HG03103 (cell line): Measurements from ENCODE around the gene FREM2.

Experiments used
- ATAC-seq: cut with Tn5 transposase; IDR thresholded peaks from one replicate; pipeline ENCODE4 v1.9.1; 2021; ENCODE audit warnings: low read depth; ENCODE audit not compliant: unreplicated experiment

FREM2 gene

DNA sequence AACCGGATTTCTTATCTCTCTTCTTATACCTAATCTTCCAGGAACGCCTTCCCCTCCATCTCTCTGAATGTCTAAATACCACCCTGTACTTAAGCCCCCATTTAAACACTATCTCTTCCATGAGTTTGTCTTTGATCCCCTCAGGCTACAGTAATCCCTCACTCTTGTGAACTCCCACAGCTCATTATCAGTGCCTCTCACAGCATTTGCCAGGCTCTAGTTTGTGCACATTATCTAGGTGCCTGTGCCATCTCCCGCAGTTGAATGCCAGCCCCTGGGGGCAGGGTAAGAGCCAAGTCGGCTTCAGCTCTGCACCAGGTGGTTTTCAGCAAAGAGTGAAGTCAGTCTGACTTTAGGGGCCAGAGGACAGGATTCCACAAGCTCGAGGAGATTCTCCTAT, 71.4 kb downstream of the FREM2 start:
- no peak for ATAC-seq

DNA sequence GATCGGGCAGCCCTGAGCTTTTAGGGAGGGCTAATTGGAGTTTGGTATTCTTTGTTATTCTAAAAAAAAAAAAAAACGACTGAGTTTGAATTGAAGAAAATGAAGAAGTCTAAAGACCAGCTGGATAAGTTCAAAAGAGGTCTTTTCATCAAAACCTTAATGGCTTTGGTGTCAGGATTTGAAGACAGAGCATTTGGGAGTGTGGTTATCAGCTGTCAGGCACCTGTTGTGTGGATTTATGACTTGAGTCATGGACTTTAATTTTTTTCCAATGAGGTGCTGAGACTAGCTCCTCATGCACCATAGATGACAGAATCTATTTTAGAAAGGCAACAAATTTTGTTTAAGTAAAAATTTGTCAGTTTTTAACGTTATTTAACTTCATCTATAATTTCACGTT, 72.5 kb downstream of the FREM2 start:
- ATAC-seq = no peak

DNA sequence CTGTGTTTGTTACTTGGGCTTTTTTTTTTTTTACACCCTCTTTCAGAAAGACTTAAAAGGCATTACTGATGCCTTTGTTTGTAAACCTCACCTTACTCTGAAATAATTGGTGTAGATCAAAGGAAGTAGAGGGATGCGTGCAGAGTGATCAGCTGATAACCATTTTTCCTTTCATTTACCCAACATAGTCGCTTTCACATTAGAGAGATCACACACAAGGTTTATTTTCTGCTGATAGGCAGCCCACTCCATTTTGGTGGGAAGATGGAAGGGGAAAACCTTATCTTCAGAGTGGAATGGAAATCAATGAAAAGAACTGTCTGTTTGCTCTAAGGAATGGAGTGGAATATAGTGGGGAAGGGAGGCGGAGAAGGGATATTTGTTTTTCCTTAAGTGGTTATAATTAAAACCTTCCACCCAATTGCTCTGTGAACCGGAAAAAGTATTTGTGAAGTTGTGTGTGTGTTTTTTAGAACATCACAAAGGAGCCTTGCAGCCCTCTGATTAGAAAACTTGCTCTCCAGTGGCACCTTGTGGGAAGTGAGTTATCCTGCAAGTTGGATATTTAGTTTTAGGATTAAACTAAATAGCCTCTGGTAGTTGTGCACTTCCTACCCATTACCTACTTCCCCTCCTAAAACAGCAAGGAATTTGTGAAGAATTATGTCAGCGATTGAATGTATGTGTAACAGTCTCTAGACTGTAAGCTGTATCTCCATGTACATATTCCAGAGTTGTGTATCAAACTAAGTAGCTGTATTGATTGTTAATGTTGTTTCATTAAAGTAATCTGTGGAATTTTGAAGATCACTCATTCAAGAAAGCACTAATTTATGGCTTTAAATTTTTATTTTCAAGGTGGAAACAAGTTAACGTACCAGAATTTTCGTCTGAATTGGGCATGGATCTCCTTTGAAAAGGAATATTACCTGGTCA, 76.8 kb downstream of the FREM2 start:
- ATAC-seq = no peak

DNA sequence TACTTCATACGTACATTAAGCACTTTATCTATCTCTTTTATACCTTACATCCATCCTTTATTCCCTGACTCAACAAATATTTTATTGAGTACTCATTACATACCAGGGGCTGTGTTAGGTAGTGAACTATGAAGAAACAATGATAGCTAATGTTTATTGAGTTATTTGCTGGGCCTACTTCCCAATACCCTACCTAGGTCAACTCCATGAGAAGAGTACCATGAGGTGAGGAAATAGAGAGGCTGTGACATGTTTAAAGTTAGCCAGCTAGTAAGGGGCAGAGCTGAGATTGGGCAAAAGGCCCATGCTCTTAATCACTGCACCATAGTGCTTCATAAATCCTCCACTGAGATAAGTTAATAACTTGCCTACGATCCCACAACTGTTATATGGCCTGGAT, 79.9 kb downstream of the FREM2 start:
- no peak for ATAC-seq

DNA sequence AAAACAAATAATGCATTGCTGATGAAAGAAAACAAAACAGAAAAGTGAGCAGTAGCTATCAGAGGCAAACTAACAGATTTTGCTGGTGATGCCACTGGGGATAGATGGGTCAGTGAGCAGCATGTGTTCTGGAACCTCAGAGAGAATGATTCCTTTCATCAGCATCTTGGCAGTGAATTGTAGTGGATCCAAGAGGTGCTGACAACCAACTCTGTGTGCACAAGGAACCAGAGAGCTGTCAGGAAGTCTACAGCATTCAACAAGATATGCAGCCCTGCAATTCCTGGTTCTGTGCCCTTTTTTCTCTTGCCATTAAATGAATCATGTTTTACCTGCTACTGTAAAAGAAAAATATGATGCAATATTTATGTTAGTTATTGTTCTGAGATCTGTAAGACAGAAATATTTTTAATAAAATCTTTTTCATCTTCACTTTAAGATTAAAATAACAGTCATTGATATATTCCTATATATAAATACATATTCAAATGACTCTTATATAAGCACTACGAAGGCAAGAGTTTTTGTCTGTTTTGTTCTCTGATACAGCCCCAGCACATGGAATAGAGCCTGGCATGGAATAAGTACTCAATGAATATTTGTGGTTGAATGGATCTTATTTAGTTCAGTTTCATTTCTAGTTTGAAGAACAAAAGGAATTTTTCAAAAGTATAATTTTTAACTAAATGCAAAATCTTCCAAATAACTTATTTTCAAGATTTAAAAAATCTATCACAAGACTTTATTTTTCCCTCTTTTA, 80.8 kb downstream of the FREM2 start:
- no peak for ATAC-seq

DNA sequence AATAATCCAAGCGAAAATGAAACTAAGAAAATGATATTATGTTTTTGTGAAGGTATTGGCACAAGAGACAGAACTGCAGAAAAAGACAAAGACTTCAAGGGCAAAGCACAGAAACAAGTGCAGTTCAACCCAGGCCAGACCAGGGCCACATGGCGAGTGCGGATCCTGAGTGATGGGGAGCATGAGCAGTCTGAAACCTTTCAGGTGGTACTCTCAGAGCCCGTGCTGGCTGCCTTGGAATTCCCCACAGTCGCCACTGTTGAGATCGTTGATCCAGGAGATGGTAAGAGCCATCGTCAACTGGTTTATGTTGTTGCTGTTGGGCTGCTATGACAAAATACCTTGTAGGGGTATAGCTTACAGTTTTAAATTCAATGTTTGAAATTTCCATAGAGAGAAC, 82.6 kb downstream of the FREM2 start:
- ATAC-seq = no peak

DNA sequence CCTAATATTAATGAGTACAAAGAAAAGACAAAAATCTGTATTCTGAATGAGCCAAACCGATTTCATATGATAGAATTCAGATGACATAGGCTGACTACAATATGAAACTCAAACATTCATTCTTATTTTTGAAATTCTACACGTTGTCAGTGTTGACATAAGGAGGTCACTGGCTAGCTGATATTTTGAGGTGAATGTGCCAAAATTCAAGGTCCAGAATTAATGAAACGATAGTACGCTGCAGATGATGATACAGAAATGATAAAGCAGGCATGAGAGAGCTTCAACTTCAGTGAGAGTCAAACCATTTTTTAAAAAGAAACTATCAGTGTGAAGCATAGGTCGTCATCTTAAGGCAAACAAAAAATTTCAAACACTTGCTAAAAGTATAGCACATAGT, 88.2 kb downstream of the FREM2 start:
- no peak for ATAC-seq

DNA sequence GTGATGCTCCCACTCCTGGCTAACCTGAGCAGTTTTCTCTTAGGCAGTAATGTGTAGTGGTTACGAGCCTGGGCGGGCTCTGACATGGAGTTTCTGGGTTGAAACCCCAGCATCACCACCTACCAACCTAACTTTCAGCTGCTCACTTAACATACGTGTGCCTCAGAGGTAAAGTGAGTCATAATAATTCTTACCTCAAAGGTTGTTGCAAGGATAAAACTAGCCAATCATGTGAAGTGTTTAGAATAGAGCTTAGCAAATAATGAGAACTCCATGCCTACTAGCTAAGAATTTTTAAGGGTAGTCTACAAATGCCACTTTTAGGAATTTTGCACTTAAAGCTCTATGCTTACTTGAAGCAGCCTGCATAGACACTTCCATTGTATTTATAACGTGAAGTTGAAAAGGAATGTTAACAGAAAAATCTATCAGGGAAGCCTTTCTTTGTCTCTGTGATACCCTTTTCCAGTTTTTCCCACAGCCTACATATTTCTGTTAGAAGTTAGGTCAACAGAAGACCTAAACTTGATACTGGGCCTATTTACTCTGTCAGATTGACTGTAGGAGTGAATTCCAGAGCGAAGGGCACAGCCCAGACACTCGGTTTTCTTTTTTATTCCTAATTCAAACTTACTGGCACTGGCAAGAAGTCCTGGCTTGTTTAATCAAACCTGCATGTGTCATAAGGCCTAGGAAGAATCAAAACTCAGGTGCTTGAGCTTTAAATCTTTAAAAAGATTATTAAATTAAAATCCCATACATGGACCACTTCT, 90.7 kb downstream of the FREM2 start:
- ATAC-seq = no peak

DNA sequence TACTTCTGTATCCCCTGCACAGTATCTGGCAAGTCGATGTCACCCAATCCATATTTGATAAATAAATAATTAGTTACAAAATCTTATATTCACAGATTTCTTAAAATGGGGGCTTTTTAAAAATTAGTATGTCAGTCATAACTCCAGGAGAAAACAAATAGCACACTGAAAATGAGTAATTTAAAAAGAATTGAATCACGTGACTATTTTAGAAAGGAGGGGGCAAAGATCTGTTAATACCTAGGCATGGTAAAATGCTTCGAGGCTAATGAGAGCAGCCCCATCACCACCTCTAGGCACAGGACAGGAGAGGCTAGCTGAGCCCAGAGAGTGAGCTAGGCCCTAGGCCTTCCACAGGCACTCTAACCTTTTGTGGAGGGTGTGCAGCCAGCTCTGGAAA, 94.7 kb downstream of the FREM2 start:
- no peak for ATAC-seq

DNA sequence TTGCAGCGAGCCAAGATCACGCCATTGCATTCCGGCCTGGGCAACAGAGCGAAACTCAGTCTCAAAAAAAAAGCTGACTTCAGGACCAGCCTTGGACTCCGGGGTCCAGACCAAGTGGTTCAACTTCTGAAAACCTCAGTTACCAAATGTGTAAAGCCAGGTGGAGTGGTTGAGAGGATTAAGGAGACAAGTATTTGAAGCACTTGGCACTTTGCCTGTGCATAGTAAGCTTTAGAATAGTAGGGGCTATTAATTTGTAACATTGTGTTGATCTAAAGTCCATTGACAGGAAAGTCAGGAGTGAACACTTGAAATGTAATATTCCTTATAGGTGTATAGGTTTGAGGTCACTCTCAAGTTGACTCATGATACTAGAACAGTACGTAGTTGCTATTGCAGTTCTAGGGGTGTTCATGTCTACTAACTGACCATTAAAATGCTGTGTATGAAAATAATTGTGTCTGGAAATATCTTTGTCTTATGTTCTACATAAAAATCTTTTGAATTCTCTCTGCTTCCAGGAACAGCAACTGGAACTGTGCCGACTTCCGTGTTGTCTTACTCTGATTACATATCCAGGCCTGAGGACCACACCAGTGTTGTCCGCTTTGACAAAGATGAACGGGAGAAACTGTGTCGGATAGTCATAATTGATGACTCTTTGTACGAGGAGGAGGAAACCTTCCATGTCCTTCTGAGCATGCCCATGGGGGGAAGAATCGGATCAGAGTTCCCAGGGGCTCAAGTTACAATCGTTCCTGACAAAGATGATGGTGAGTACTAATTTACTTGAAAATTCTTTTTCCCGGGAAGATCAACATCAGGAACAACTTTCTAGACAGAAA, 97.4 kb downstream of the FREM2 start:
- no peak for ATAC-seq

DNA sequence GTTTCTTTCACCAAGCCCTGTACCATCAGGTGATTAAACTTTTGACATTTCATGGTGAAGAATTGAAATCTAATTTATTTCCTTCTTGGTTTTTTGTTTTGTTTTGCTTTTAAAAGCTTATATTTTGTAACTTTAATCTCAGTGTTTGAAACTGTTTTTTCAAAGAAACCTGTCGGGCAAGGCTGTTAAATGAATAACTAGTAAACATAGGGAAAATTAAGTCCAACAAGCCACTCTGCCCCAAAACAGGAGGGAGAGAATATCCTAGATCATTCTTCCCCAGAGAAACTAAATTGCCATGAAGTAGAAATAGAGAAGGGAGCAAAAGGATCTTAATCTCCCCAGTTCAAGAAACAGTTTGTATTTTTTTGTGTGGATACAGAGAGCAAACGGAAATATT, 98.2 kb downstream of the FREM2 start:
- ATAC-seq = no peak

DNA sequence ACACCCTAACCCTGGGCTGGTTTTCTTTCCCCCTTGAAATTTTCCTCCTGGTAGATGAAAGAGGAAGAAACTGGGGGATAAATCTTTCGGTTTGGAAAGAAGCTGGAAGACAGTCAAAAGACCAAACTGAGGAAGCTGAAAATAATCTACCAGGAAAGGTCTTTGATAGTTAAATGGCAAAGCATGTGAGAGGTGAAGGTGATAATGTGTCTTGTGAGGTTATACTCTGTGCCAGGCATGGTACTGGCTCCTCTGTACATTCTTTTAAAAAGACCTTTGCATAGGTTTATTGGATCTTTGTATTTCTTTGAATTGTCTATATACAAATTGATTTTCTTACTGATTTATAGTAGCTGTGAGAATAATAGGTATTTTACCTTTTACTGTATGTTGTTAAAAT, 98.6 kb downstream of the FREM2 start:
- ATAC-seq = no peak

DNA sequence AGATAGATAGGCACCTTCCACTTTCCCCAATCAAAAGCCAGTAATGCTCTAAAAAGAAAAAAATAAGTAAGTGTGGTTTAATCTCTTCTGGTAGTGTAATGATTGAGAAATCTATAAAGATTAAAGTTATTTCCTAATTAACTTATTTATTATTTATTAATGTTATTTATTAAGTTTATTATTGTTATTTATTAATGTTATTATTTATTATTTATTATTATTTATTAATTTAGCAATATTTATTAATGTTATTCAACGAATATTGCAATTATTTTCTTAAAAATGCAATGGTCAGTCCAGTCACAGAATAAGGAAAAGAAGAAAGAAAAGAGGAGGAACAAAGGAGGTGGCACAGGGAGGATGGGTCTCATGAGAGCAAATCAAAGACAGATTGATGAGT, 100.7 kb downstream of the FREM2 start:
- ATAC-seq = no peak

DNA sequence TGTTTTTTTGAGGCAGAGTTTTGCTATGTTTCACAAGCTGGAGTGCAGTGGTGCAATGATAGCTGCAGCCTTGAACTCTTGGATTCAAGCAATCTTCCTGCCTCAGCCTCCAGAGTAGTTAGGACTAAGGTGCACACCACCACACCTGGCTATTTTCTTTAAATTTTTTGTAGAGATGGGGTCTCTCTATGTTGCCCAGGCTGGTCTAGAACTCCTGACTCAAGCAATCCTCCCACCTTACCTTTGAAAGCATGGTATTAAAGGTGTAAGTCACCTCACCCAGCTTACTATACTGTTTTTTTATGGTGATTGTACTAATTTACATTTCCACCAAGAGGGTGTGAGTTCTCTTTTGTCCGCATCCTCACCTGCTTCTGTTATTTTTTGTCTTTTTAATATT, 110.0 kb downstream of the FREM2 start:
- ATAC-seq = no peak

DNA sequence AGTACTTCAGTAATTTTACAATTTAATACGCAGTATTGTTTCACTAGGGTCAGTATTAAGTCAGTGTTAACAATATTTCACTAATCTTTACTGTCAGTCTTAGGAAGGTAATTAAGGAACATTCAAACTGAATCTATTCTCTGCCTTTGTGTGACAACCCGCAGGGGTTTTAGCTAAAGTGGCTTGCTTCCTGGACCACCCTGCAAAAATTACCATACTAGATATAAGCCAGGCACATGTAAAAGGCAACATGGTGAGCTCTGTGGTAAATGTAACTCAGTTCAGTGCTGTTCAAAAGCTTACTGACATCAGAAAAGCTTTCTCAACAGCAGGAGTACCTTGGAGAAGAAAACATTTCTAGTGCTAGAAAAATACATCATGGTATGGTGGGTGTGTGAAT, 116.7 kb downstream of the FREM2 start:
- ATAC-seq = no peak

DNA sequence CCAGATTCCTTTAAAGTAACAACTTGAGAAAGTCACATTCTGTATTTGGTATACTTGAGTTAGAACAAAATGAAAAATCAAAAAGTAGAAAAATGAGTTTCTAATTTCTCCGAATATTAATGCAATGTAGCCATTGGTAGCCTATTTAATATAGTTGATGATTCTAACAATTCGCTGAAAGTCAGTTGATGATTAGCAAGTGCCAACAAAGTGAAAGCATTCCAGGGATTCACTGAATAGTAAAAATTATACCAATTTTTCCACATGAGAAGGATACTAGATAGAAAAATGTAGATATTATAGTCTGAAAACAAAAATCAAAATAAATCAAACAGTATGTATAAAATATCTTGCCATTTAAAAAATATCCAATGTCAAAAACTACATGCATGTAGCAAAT, 117.2 kb downstream of the FREM2 start:
- no peak for ATAC-seq

DNA sequence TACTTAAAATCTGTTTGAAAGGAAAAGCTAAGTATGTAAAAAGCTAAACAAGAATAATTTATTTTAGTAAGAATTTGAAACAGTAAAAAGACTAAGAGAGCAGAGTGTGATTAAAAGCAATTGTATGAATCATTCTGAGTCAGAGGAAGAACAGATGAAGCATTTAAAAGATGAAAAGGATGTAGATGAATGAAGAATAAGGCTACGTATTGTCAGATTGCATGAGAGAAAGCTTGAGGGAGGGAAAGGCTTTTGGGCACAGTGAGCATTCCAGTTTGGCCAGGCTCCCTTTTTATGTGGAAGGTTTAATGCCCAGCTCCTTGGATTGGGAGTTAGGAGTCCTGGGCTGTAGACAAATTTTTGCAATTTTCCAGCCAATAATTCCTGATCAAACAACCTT, 117.7 kb downstream of the FREM2 start:
- ATAC-seq = no peak

DNA sequence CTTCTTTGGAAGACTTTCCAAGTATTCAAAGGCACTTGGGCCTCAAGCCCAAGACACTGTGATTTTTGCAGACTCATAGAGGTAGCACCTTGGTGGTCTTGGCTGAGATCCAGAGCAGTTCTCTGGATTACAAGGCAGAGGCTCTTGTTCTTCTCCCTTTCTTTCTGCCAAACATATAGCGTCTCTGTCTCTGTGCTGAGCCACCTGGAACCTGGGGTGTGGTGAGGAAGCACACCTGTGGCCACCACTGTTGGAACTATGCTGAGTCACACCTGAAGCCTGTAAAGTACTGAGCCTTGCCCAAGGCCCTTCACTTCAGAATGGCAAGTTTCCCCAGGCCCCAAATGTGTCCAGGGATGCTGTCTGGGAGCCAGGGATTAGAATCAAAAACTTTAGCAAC, 127.5 kb downstream of the FREM2 start:
- ATAC-seq = no peak

DNA sequence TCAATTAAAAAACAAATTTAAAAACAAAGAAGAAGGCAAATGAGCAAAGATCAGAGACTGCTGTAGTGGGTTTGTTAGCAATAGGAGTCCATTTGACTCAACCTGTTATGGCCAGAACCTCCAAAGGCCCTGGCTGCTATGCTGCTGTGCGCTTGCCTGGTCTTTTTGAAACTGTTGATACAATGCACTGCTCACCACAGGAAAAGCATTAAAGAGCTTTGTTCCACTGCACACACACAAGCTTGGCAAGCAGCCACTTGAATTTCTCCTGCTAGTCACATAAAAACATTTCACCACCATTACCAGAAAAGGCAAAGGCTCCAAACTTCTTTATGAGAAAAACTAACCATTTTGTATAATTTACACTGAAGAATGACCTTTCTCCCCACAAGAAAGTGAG, 132.2 kb downstream of the FREM2 start:
- no peak for ATAC-seq

DNA sequence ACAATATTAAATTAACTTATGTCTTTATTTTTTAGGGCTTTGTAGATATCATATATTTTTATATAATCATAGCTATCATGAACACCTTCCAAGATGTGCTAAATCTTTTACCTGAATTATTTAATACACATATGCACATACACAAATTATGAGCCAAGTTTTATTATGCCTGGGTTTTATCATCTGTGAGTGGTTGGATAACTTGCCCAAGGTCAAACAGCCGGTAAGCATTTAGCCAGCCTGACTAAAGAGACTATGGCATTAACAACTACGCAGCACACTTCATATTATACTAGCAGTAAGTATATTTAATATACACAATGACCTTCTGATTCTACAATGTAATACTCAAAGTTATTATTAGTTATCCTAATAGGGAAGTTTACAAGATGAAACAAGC, 132.7 kb downstream of the FREM2 start:
- ATAC-seq = no peak
